HG03460 (cell line): ENCODE data around the gene TRRAP.

Experiments used
- ATAC-seq: cut with Tn5 transposase; IDR thresholded peaks from one replicate; pipeline ENCODE4 v1.9.1; 2021; ENCODE audit not compliant: unreplicated experiment

The TRRAP gene

GRCh38 chr7:98945852-98946251 lies 67.5 kb downstream of the TRRAP start:
- ATAC-seq: no peak

- no peak for ATAC-seq
These were observed 68.1 kb downstream of the TRRAP start for GRCh38 chr7:98946389-98946788.

GRCh38 chr7:98949336-98950044 lies 71.2 kb downstream of the TRRAP start:
- ATAC-seq: no peak

GRCh38 chr7:98955992-98956391 lies 77.7 kb downstream of the TRRAP start:
- ATAC-seq: no peak

- no peak for ATAC-seq
These were observed 78.1 kb downstream of the TRRAP start for GRCh38 chr7:98956469-98956868.

GRCh38 chr7:98956937-98957336 lies 78.6 kb downstream of the TRRAP start:
- ATAC-seq: no peak

GRCh38 chr7:98957766-98958165 lies 79.4 kb downstream of the TRRAP start:
- ATAC-seq: no peak

- no peak for ATAC-seq
These were observed 80.6 kb downstream of the TRRAP start for GRCh38 chr7:98958968-98959367.

- ATAC-seq: no peak
These were observed 85.0 kb downstream of the TRRAP start for GRCh38 chr7:98963305-98963704.

GRCh38 chr7:98964596-98964995 lies 86.3 kb downstream of the TRRAP start:
- no peak for ATAC-seq

GRCh38 chr7:98968621-98969020 lies 90.3 kb downstream of the TRRAP start:
- ATAC-seq: no peak

- ATAC-seq: no peak
These were observed 91.1 kb downstream of the TRRAP start for GRCh38 chr7:98969386-98969785.

- no peak for ATAC-seq
These were observed 91.8 kb downstream of the TRRAP start for GRCh38 chr7:98970016-98970615.

- ATAC-seq: no peak
These were observed 92.5 kb downstream of the TRRAP start for GRCh38 chr7:98970805-98971204.

- no peak for ATAC-seq
These were observed 95.9 kb downstream of the TRRAP start for GRCh38 chr7:98974205-98974604.

GRCh38 chr7:98974906-98975816 lies 96.8 kb downstream of the TRRAP start:
- ATAC-seq: no peak

- ATAC-seq: no peak
These were observed 98.3 kb downstream of the TRRAP start for GRCh38 chr7:98976396-98977185.

GRCh38 chr7:98978672-98979071 lies 100.3 kb downstream of the TRRAP start:
- no peak for ATAC-seq

GRCh38 chr7:98981701-98982100 lies 103.4 kb downstream of the TRRAP start:
- no peak for ATAC-seq

- no peak for ATAC-seq
These were observed 104.4 kb downstream of the TRRAP start for GRCh38 chr7:98982686-98983085.

GRCh38 chr7:98984126-98984525 lies 105.8 kb downstream of the TRRAP start:
- no peak for ATAC-seq
